ENCODE measurements around the gene RRBP1. TPM values are rescaled to one million over a fixed set of nuclear protein-coding genes. Genes with fewer than 3 reads are reported as not detected.
A peak's percentile ranks its signal among the peaks of the same experiment; 100 is the strongest.

Gene RRBP1
- total RNA-seq, 1 donor from 2014 or later, result 312 TPM

DNA sequence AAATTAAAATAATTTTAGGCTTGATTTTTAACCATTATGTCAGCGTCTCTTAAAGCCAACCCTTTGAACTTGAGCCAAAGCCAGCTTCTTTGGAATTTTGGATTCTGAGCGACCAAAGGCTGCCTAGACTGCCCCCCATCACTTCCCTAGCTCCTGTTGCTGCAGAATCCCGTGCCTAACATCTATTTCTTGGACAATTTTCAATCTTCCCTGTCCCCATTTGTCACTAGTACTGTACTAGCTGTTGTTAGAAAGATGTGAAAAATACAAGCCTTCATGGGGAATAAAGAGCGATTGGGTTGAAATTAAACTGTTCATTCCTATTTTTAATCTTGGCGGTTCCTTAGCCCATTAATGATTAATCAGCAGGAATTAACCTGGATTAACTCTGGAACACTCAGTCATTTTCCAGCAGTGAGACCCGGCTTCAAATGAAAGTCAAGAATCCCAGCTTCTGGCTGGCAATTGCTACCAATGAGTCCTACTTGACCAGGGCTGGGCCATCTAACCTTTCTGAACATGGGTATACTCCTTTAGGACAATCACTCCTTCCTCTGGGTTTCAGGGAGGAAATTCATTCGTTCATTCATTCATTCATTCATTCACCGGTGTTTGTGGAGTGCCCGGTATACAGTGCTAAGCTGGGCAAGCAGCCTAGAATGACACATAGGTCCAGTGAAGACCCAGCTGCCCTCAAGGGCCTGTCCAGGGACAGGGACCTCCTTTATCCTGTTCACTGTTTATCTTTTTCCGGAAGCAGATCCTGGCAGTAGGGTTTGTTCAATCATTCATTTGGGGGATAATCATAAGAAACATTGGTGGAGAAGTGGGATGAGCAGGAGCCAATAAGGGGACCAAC lies 1.4 kb upstream of the RRBP1 start:
- Mint-ChIP-seq H3K4me3 (ENCODE audit: unreplicated experiment) (peak overlapping the region; percentile 75), H3K27ac (ENCODE audit: unreplicated experiment) (no peak overlapping the region), H3K4me1 (ENCODE audit: unreplicated experiment) (peaks cover 23% of the 10 kb centered on the region), H3K36me3 (ENCODE audit: unreplicated experiment) (peaks cover 8% of the 10 kb centered on the region), H3K27me3 (ENCODE audit: unreplicated experiment) (peaks cover 43% of the 10 kb centered on the region), H3K9me3 (ENCODE audit: unreplicated experiment) (peaks cover 4% of the 10 kb centered on the region)
- TF ChIP-seq, protein P1, sequence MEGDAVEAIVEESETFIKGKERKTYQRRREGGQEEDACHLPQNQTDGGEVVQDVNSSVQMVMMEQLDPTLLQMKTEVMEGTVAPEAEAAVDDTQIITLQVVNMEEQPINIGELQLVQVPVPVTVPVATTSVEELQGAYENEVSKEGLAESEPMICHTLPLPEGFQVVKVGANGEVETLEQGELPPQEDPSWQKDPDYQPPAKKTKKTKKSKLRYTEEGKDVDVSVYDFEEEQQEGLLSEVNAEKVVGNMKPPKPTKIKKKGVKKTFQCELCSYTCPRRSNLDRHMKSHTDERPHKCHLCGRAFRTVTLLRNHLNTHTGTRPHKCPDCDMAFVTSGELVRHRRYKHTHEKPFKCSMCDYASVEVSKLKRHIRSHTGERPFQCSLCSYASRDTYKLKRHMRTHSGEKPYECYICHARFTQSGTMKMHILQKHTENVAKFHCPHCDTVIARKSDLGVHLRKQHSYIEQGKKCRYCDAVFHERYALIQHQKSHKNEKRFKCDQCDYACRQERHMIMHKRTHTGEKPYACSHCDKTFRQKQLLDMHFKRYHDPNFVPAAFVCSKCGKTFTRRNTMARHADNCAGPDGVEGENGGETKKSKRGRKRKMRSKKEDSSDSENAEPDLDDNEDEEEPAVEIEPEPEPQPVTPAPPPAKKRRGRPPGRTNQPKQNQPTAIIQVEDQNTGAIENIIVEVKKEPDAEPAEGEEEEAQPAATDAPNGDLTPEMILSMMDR (IDR thresholded peaks at IDR 0.05), result no peak
- DNase-seq (ENCODE audit: extremely low spot score, unreplicated experiment), result no peak

DNA sequence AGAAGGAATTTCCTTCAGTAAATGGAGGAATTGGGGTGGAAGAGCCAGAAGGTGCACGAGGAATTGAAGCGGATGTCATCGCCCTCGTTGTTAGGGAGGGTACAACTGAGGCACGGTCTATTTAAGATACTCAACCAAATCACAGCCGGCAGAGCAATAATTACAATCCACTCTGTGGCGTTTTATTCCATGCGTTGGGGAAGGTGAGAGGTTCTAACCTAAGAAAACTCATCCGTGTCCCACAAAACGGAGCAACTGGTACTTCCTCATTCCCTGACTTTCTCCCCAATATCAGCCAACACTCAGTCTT lies 802 bp upstream of the RRBP1 start:
- H3K4me1 Mint-ChIP-seq (ENCODE audit: unreplicated experiment), result peaks cover 28% of the 10 kb centered on the region
- peaks cover 42% of the 10 kb centered on the region for H3K27me3 Mint-ChIP-seq (ENCODE audit: unreplicated experiment)
- TF ChIP-seq, protein P1 (IDR thresholded peaks at IDR 0.05), result no peak
- no peak overlapping the region for H3K27ac Mint-ChIP-seq (ENCODE audit: unreplicated experiment)
- H3K4me3 Mint-ChIP-seq (ENCODE audit: unreplicated experiment), result peak overlapping the region; percentile 75
- no peak for DNase-seq (ENCODE audit: extremely low spot score, unreplicated experiment)
- H3K9me3 Mint-ChIP-seq (ENCODE audit: unreplicated experiment), result peaks cover 3% of the 10 kb centered on the region
- peaks cover 11% of the 10 kb centered on the region for H3K36me3 Mint-ChIP-seq (ENCODE audit: unreplicated experiment)

DNA sequence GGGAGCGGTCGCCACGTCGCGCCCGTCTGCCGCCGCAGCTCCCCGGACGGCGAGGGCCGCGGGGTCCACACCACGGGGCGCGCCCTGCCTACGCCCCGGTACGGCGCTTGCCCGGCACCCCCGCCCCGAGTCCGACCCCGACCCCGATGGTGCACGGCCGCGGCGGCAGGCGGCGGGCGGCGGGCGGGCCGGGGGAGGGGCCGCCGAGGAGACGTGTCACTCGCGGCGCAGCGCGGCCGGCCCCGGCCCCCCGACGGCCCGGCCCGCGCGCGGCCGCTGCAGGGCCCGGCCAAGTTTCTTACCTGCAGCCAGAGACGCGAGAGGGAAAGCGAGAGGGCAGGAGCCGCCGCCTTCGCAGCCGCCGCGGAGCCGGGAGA lies 328 bp downstream of the RRBP1 start:
- Mint-ChIP-seq H3K36me3 (ENCODE audit: unreplicated experiment) (peaks cover 19% of the 10 kb centered on the region), H3K4me1 (ENCODE audit: unreplicated experiment) (peaks cover 35% of the 10 kb centered on the region), H3K9me3 (ENCODE audit: unreplicated experiment) (no peaks in the 10 kb centered on the region), H3K4me3 (ENCODE audit: unreplicated experiment) (peak overlapping the region; percentile 77), H3K27ac (ENCODE audit: unreplicated experiment) (peak overlapping the region; percentile 60), H3K27me3 (ENCODE audit: unreplicated experiment) (peaks cover 30% of the 10 kb centered on the region)
- no peak for DNase-seq (ENCODE audit: extremely low spot score, unreplicated experiment)
- TF ChIP-seq, protein P1 (IDR thresholded peaks at IDR 0.05), result no peak

DNA sequence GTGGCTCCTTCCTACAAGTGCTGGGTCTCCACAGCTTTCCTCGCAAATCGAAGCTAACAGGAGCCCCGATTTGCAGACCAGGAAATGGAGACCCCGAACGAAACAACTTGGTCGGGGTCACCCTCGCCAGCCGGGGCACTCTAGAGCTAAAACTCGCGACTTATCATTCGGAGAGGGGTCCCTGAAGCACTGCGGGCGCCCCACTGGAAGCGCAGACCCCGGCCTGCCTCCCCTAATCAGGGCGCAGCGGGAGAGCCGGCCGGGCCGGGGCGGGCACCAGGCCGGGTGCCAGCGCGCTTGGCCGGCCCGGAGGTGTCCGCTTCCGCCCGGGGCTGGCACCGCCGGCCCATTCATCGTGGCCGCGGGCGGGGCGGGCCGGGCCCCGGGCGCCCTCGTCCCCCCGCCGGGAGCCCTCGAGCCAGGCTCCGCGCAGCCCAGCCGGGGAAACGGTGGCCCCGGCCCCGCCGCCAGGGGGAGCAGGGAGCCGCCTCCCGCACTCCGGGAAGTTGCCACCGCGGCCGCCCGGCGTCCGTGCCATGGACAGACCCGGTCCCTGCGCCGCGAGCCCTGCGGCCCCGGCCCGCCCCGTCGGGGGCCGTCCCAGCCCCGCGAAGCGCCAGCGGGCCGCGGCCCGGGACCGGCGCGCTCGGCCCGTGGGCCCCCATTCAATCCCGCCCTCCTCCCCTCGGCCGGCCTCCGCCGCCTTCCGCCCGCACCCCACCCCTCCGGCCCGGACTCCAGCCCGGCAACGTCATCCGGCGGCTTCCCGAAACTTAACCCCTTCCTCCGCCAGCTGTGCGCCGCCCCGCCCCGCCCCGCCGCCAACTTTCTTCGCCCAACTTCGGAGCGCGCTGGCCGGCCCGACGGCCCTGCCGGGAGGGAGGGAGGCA lies 961 bp downstream of the RRBP1 start:
- TF ChIP-seq, protein P1 (IDR thresholded peaks at IDR 0.05), result peak; percentile 71
- peak; percentile 96 for DNase-seq (ENCODE audit: extremely low spot score, unreplicated experiment)
- Mint-ChIP-seq H3K36me3 (ENCODE audit: unreplicated experiment) (peaks cover 21% of the 10 kb centered on the region), H3K9me3 (ENCODE audit: unreplicated experiment) (no peaks in the 10 kb centered on the region), H3K4me3 (ENCODE audit: unreplicated experiment) (peak overlapping the region; percentile 87), H3K4me1 (ENCODE audit: unreplicated experiment) (peaks cover 42% of the 10 kb centered on the region), H3K27ac (ENCODE audit: unreplicated experiment) (peak overlapping the region; percentile 86), H3K27me3 (ENCODE audit: unreplicated experiment) (peaks cover 24% of the 10 kb centered on the region)
